GM12864 (cell line): ENCODE measurements around the gene NCEH1.

Experiments
- DNase-seq: peaks from one replicate; pipeline ENCODE4 v3.0.0-alpha.2; 2011; ENCODE audit warnings: low read depth
- H3K4me3 ChIP-seq: 2 replicates; pipeline ENCODE4 v1.5.1; 2011; ENCODE audit warnings: mild to moderate bottlenecking, low read depth, low read length, control low read depth
- TF ChIP-seq, protein P1 (sequence below): IDR thresholded peaks from 2 replicates; pipeline ENCODE4 v1.5.1; 2011; ENCODE audit warnings: low read depth, mild to moderate bottlenecking, moderate library complexity, low read length, control low read depth, inconsistent platforms; ENCODE audit errors: missing control alignments

Gene NCEH1

DNA sequence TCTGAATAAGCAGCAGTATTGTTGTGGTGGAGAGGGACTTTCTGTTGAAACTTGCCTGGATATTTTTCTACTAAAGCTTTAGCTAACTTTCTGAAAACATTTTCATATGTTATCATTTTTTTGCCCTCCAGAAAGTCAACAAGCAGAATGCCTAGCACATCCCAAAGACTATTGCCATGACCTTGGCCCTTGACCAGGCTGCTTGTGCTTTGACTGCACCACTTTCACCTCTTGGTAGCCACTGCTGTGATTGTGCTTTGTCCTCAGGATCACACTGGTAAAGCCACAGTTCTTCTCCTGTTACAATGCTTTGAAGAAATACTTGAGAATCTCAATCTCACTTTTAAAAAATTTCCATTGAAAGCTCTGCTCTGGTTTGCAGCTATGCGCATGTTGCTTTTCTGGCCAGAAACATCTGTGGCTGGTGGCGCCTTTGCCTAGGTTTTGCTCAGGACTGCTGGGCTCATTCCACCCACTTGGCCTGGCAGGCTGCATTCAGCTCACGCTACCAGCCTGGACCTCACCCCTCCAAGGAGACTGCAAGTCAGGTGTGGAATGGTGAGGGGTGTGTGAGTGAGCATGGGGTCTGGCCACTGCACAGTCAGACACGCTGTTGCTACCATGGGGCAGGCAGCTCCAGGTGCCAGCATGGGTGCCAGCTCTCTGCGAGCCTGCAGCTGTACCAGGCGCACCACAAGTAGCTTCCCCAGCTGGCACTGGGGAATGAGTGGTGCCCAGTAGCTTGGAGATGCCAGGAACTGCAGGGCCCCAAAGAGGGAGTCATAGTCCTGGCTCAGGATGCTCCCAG, 97.8 kb downstream of the NCEH1 start:
- TF ChIP-seq, protein P1, sequence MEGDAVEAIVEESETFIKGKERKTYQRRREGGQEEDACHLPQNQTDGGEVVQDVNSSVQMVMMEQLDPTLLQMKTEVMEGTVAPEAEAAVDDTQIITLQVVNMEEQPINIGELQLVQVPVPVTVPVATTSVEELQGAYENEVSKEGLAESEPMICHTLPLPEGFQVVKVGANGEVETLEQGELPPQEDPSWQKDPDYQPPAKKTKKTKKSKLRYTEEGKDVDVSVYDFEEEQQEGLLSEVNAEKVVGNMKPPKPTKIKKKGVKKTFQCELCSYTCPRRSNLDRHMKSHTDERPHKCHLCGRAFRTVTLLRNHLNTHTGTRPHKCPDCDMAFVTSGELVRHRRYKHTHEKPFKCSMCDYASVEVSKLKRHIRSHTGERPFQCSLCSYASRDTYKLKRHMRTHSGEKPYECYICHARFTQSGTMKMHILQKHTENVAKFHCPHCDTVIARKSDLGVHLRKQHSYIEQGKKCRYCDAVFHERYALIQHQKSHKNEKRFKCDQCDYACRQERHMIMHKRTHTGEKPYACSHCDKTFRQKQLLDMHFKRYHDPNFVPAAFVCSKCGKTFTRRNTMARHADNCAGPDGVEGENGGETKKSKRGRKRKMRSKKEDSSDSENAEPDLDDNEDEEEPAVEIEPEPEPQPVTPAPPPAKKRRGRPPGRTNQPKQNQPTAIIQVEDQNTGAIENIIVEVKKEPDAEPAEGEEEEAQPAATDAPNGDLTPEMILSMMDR: no peak
- no peak overlapping the region for H3K4me3 ChIP-seq
- DNase-seq: no peak

DNA sequence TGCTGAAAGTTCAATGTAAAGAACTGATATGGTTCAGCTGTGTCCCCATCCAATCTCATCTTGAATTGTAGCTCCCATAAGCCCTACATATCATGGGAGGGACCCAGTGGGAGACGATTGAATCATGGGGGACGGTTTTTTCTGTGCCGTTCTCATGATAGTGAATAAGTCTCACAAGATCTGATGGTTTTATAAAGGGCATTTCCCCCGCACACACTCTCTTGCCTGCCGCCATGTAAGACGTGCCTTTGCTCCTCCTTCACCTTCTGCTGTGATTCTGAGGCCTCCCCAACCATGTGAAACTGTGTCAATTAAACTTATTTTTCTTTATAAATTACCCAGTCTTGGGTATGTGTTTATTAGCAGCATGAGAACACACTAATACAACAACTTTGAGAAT, 101.1 kb downstream of the NCEH1 start:
- no peak overlapping the region for H3K4me3 ChIP-seq
- TF ChIP-seq, protein P1: no peak
- DNase-seq: no peak

DNA sequence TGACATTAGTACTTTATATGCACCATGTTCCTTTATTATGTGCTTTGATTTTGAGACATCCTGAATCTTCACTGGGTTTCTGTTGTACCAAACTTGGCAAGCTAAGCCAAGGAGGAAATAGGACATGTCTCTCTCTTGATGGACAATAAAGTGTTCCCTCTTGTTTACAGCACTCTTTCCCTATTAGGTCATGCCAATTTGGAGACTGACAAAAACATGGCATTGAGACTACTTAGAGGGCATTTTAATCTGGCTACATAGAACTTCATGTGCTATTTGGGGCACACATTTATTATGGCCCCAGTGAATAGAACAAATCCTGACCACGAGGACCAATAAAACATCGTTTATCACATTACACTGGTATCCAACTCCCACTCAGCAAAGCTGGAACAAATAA, 102.3 kb downstream of the NCEH1 start:
- H3K4me3 ChIP-seq: no peak overlapping the region
- TF ChIP-seq, protein P1: no peak

DNA sequence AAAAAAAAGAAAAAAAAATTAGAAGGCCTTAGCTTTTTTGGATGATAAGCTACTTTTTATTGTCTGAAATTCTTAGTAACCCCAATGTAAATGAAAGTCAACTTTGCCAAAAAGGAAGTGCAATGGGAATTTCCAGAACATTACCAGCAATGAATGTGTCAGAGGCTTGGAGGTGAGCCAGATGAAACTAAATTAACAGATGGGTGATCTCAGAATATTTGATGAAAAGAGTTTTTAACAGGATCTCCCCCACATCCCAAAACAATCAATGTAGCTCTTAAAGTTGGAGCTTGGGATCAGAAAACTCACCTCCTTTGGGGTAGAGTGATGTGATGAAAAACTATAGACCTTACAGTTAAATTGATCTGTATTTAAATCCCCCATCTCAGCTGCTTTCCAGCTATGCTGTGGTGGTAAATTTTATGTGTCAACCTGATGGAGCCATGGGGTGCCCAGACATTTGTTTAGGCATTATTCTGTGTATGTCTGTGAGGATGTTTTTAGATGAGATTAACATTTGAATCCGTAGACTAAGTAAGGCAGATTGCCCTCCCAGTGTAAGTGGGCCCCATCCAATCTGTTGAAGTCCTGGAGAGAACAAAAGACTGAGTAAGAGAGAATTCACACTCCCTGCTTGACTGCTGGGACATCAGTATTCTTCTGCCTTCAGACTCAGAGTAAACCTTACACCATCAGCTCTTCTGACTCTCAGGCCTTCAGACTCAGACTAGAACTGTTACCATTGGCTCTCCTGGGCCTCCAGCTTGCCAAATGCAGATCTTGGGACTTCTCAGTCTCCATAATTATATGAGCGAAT, 103.4 kb downstream of the NCEH1 start:
- TF ChIP-seq, protein P1: no peak
- H3K4me3 ChIP-seq: no peak overlapping the region
- DNase-seq: no peak

More for the DNA sequence above, 102.3 kb downstream of the NCEH1 start:
- no peak for DNase-seq

DNA sequence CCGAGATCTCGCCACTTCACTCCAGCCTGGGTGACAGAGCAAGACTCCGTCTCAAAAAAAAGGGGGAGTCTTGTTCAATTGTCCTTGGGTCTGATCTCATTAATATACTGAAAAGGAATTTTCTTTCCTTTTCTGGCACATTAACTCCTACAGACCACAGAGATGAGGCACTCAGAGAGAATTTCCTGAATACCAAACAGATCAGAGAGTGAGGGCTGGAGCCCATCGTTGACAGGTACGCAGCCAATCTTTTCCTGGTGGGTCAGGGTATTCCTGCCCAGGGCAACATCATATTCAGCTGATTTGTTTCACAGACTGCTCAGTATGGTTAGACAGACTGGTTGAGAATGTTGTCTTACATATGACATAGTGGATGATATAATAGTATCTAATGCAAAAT, 104.8 kb downstream of the NCEH1 start:
- no peak for DNase-seq
- TF ChIP-seq, protein P1: no peak

DNA sequence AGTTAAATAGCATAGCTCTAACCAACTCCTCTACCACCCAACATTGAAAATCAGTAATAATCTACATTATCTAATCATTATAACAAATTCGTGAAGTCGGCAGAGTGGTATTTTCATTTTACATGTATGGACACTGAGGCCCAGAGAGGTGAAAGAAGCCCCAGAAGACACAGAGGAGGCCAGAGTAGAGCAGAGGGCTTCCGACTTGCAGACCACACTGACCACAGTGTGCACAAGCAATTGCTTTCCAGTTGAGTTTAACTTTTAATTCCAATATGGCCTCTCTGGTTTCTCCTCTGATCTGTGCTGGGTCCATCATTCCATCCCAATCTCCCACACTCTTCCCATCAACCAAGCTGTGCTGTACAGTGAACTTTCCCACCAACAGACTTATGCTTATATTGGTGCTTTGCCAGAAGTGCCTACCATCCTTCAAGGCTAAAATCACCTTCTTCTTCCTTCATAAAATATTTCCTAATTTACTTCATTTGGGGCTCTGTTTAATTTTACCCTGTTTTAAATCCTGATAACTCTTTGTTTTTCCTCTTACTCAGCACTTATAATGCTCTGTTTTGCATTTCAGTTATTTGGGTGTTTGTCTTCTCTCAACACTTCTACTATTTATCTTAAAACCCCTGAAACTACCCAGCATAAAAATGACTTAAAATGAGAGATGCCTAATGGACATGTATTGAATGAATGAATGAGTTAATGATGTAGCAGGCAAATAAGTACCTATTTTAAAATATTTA, 105.8 kb downstream of the NCEH1 start:
- TF ChIP-seq, protein P1: no peak
- no peak overlapping the region for H3K4me3 ChIP-seq
- DNase-seq: no peak

More for the DNA sequence above, 104.8 kb downstream of the NCEH1 start:
- no peak overlapping the region for H3K4me3 ChIP-seq
